ENCODE measurements around the gene CGB3. TPM values are rescaled to one million over a fixed set of nuclear protein-coding genes. Genes with fewer than 3 reads are reported as not detected.

Gene CGB3
- total and polyA plus RNA-seq, 12 donors = not detected

DNA sequence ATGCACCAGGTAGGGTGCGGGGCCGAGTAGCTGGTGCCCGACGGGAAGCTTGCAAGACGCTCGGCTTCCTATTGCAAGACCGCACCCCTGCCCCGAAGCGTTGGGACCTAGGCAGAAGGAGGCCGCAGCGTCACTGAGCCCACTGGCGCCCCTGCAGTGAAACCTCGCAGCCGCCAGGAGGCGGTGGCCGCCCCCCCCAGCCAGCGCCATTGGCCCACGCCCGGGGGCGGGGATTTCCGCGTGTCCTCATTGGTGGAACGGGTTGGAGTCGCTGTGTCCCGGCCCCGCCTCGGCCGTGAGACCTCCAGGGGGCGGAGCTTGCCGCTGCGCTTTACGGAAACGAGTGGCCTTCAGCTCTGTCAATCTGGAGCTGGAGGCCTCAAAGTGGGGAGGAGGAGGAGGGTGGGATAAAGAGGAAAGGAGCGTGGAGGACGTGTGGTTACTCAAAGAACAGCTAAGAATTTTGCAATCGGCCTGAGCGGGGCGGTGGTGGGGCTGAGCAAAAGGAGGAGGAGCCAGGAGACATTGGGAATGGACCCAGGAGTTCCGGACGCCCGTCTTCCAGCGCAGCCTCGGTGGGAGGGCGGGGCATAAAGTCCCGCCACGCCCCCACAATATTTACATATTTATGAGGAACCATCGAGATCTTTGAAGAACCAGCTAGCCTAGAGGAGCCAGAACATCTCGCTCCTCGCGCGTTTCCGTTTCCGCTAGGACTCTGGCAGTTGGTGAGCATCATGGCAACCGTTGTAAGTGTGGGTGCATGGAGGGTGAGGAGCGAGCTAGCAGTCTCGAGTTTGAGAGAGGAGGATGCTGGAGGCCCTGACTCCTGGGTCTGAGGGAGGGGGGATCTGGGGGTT is 30.7 kb downstream of the CGB3 start, which contains the start of the genes GYS1 and RUVBL2:
TSS of gene GYS1 (minus strand) at position 135 of the 860 bp plus-strand sequence. CDS start 197 bp downstream, outside the sequence.
TSS of gene RUVBL2 (plus strand) at position 713 of the 860 bp plus-strand sequence. CDS start at position 738, 25 bp downstream.
- ATAC-seq = peak; percentile 90 to 96 (median 94)
- Histone ChIP-seq H3K27me3 (no peaks in the 10 kb centered on the region), H3K4me3 (peak within 1 kb of the TSS; percentile 54 to 99 (median 88)), H3K36me3 (peaks cover 0 to 26% (median 9%) of the 10 kb centered on the region in 9 donors), H3K4me1 (peaks cover 9 to 52% (median 42%) of the 10 kb centered on the region in 9 donors), H3K27ac (peak within 1 kb of the TSS; percentile 74 to 98 (median 95)), H3K9me3 (no peaks in the 10 kb centered on the region)
- intact Hi-C loops (cut with DNase I) = loop anchor here in 5 of 10 donors (1.0 to 10.0 kb wide), 5 partner anchors 81 to 221 kb away; partner anchors contain the start of genes KCNA7 (in 2 of the 5), HRC (in 1 of the 5), PPP1R15A (in 1 of the 5) and TRPM4 (in 1 of the 5)
- WGBS, 2 donors = 0 to 1% methylated on average over 56 of the region's 56 CpGs
- peak; percentile 99 to 100 for DNase-seq
- TF ChIP-seq, protein P1, sequence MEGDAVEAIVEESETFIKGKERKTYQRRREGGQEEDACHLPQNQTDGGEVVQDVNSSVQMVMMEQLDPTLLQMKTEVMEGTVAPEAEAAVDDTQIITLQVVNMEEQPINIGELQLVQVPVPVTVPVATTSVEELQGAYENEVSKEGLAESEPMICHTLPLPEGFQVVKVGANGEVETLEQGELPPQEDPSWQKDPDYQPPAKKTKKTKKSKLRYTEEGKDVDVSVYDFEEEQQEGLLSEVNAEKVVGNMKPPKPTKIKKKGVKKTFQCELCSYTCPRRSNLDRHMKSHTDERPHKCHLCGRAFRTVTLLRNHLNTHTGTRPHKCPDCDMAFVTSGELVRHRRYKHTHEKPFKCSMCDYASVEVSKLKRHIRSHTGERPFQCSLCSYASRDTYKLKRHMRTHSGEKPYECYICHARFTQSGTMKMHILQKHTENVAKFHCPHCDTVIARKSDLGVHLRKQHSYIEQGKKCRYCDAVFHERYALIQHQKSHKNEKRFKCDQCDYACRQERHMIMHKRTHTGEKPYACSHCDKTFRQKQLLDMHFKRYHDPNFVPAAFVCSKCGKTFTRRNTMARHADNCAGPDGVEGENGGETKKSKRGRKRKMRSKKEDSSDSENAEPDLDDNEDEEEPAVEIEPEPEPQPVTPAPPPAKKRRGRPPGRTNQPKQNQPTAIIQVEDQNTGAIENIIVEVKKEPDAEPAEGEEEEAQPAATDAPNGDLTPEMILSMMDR (IDR thresholded peaks at IDR 0.05) = peak in 8 of 9 donors; percentile 96 to 99 (median 98)

DNA sequence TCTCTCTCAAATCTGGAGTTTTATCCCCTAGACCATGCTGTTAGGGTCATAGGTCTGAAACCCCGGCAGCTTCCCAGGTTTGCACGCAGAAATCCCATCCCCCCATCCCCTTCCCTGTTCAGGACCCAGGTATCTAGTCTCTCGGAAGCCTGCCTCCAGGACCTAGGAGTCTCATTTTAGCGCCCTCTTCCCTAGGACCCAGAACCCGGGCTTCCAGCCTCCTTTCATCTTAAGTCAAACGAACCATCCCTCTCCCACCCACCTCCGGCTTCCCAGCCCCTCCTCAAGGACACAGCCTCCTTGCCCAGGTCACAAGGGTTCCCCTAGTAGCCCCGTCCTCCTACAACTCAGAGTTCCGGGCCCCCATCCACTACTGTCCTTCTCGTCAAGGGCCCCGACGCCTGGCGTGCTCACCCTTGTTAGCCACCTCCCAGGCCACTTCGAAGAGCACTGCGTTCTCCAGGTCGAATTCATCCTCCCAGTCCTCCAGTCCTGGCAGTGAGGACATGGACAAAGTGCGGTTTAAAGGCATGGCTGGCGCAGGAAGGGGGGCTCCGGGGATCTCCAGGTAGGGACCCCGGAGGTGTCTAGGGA is 31.5 kb downstream of the CGB3 start:
- intact Hi-C loops (cut with DNase I) = loop anchor here in 5 of 10 donors (1.0 to 10.0 kb wide), 5 partner anchors 82 to 222 kb away; partner anchors contain the start of genes KCNA7 (in 2 of the 5), HRC (in 1 of the 5), PPP1R15A (in 1 of the 5) and TRPM4 (in 1 of the 5)
- Histone ChIP-seq H3K36me3 (peaks cover 0 to 33% (median 13%) of the 10 kb centered on the region in 9 donors), H3K9me3 (no peaks in the 10 kb centered on the region), H3K4me3 (peak overlapping the region; percentile 54 to 99 (median 88)), H3K27ac (peak overlapping the region; percentile 71 to 98 (median 95)), H3K27me3 (no peaks in the 10 kb centered on the region), H3K4me1 (peaks cover 9 to 53% (median 42%) of the 10 kb centered on the region in 9 donors)
- DNase-seq (peak in 1 of 2 donors; percentile 49), ATAC-seq (peak in 6 of 8 donors; percentile 0 to 18 (median 2))
- 1 to 2% methylated on average over 20 of the region's 20 CpGs for WGBS, 2 donors
- TF ChIP-seq, protein P1 (IDR thresholded peaks at IDR 0.05) = no peak

DNA sequence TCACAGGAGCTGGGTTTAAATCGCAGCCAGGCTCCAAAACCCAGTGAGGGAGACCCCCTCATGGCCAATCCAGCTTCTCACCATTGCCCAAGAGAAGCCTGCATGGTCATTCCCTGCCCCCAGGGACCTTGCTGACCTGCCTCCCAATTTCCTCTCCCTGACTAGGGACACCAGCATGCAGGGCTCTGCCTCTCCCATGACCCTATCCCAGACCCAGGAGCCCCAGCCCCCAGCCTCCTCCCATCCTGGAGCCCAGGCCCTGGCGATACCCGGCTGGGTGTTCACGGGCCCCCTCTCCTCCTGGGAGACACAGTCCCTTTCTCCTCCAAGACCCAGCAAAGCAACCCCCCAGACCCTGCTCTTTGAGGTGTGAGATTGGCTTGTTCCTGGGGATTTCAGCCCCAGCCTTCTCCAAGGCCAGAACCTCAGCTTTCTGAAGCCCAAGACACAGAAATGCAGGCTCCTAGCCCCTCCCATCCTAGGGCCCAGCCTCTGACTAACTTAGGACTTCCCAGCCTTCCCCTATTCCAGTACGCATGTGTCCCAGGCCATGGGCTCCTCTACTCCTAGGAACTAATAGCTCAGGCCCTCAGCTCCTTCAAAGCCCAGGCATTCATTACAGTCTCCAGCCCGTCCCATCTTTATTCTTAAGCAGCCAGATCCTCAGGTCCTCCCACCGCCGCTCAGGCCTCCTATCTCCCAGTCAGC is 32.1 kb downstream of the CGB3 start:
- H3K4me1 ChIP-seq = peaks cover 9 to 53% (median 42%) of the 10 kb centered on the region in 9 donors
- intact Hi-C loops (cut with DNase I) = loop anchor here in 5 of 10 donors (10.0 kb wide), 4 partner anchors 83 to 223 kb away; partner anchors contain the start of genes KCNA7 (in 2 of the 5), HRC (in 1 of the 5) and TRPM4 (in 1 of the 5)
- peak; percentile 33 to 74 for DNase-seq

More for the DNA sequence above, 32.1 kb downstream of the CGB3 start:
- 14 to 22% methylated on average over 8 of the region's 8 CpGs for WGBS, 2 donors
- TF ChIP-seq, protein P1 (IDR thresholded peaks at IDR 0.05) = no peak
- peak overlapping the region; percentile 54 to 99 (median 88) for H3K4me3 ChIP-seq
- peak overlapping the region; percentile 71 to 98 (median 95) for H3K27ac ChIP-seq
- peak; percentile 31 to 67 (median 47) for ATAC-seq
- H3K27me3 ChIP-seq = no peaks in the 10 kb centered on the region
- no peaks in the 10 kb centered on the region for H3K9me3 ChIP-seq
- peaks cover 0 to 40% (median 13%) of the 10 kb centered on the region in 9 donors for H3K36me3 ChIP-seq

Data from heart right ventricle (tissue), 16 donors.